Medulla oblongata (tissue), 1 donor: ENCODE measurements around the gene UPB1.
A peak's percentile ranks its signal among the peaks of the same experiment; 100 is the strongest.

ENCODE experiments used
- DNase-seq: peaks from one replicate; pipeline ENCODE4 v3.0.0-alpha.2; 2015; ENCODE audit errors: extremely low spot score

Gene UPB1

GRCh38 chr22:24504540-24504939 is 9.4 kb downstream of the UPB1 start:
- no peak for DNase-seq

GRCh38 chr22:24504956-24505736 is 10.0 kb downstream of the UPB1 start:
- DNase-seq, result no peak

- no peak for DNase-seq
Measured at GRCh38 chr22:24506802-24507438, 11.8 kb downstream of the UPB1 start.

- no peak for DNase-seq
Measured at GRCh38 chr22:24507716-24508115, 12.6 kb downstream of the UPB1 start.

- DNase-seq, result peak; percentile 31
Measured at GRCh38 chr22:24510637-24511625, 15.8 kb downstream of the UPB1 start.

GRCh38 chr22:24512043-24512442 is 16.9 kb downstream of the UPB1 start:
- DNase-seq, result peak; percentile 28

GRCh38 chr22:24513378-24514240 is 18.5 kb downstream of the UPB1 start:
- DNase-seq, result no peak

GRCh38 chr22:24514241-24515026 is 19.3 kb downstream of the UPB1 start:
- no peak for DNase-seq

GRCh38 chr22:24515027-24515338 is 19.9 kb downstream of the UPB1 start:
- DNase-seq, result no peak

GRCh38 chr22:24516301-24516737 is 21.2 kb downstream of the UPB1 start:
- DNase-seq, result peak; percentile 51

GRCh38 chr22:24517446-24517845 is 22.3 kb downstream of the UPB1 start:
- no peak for DNase-seq

GRCh38 chr22:24518228-24518627 is 23.1 kb downstream of the UPB1 start:
- no peak for DNase-seq

- DNase-seq, result no peak
Measured at GRCh38 chr22:24518771-24519485, 23.8 kb downstream of the UPB1 start.

- no peak for DNase-seq
Measured at GRCh38 chr22:24519496-24519895, 24.4 kb downstream of the UPB1 start.

- DNase-seq, result no peak
Measured at GRCh38 chr22:24521791-24522245, 26.7 kb downstream of the UPB1 start.

- DNase-seq, result no peak
Measured at GRCh38 chr22:24523873-24524272, 28.7 kb downstream of the UPB1 start.

GRCh38 chr22:24525416-24526037 is 30.4 kb downstream of the UPB1 start:
- DNase-seq, result peak; percentile 85

- no peak for DNase-seq
Measured at GRCh38 chr22:24526191-24526590, 31.1 kb downstream of the UPB1 start.

- DNase-seq, result no peak
Measured at GRCh38 chr22:24529898-24530297, 34.8 kb downstream of the UPB1 start.
